Osteoblast (primary cell): ENCODE results near the gene TRPM1. TPM values are rescaled to one million over a fixed set of nuclear protein-coding genes. Genes with fewer than 3 reads are reported as not detected.
A peak's percentile ranks its signal among the peaks of the same experiment; 100 is the strongest.

Experiments used
- DNase-seq: peaks from one replicate; pipeline ENCODE4 v3.0.0; 2011; ENCODE audit warnings: low spot score, mixed read lengths; ENCODE audit not compliant: insufficient read length; ENCODE audit errors: missing footprints
- H2AFZ ChIP-seq: 2 replicates; pipeline ENCODE4 v1.6.0; 2011; ENCODE audit warnings: mild to moderate bottlenecking, low read length
- H3K27ac ChIP-seq: 2 replicates; pipeline ENCODE4 v1.5.1; 2011; ENCODE audit warnings: mild to moderate bottlenecking, low read depth, low read length, moderate library complexity
- H3K27me3 ChIP-seq: 2 replicates; pipeline ENCODE4 v1.6.0; 2012; ENCODE audit warnings: mild to moderate bottlenecking, control low read depth, inconsistent platforms, low read length, moderate library complexity; ENCODE audit not compliant: insufficient read depth
- H3K36me3 ChIP-seq: 2 replicates; pipeline ENCODE4 v1.5.1; 2011; ENCODE audit warnings: mild to moderate bottlenecking, low read length, control low read depth, moderate library complexity; ENCODE audit not compliant: insufficient read depth
- H3K4me1 ChIP-seq: 2 replicates; pipeline ENCODE4 v1.5.1; 2011; ENCODE audit warnings: mild to moderate bottlenecking, low read length, control low read depth, moderate library complexity; ENCODE audit not compliant: insufficient read depth
- H3K4me2 ChIP-seq: 2 replicates; pipeline ENCODE4 v1.6.0; 2011; ENCODE audit warnings: mild to moderate bottlenecking, low read length; ENCODE audit not compliant: insufficient read depth
- H3K4me3 ChIP-seq: fragments of 200-600 bp; sonication (generic); 3 replicates; pipeline ENCODE4 v1.5.1; 2012; ENCODE audit warnings: mild to moderate bottlenecking, low read length, inconsistent platforms; ENCODE audit not compliant: insufficient read depth
- H3K79me2 ChIP-seq: 2 replicates; pipeline ENCODE4 v1.6.0; 2012; ENCODE audit warnings: mild to moderate bottlenecking, low read length, control low read depth, inconsistent platforms; ENCODE audit not compliant: insufficient read depth
- H3K9me3 ChIP-seq: 2 replicates; pipeline ENCODE4 v1.5.1; 2011; ENCODE audit warnings: low read depth, low read length, control low read depth
- H4K20me1 ChIP-seq: 2 replicates; pipeline ENCODE4 v1.6.0; 2012; ENCODE audit warnings: mild to moderate bottlenecking, low read length, control low read depth; ENCODE audit not compliant: insufficient read depth
- total RNA-seq: library from RNA; depleted of rRNA; stranded (reverse); fragments of >200 nt; gene quantifications from 2 replicates; pipeline ENCODE4 v1.2.3, GENCODE V29; 2012
- TF ChIP-seq, protein P1 (sequence below): IDR thresholded peaks from 2 replicates; pipeline ENCODE4 v1.5.1; 2011; ENCODE audit warnings: mild to moderate bottlenecking, low read depth, low read length, moderate library complexity; ENCODE audit errors: extremely low read depth

The TRPM1 gene
- total RNA-seq, 1 donor: under 0.01 TPM

DNA sequence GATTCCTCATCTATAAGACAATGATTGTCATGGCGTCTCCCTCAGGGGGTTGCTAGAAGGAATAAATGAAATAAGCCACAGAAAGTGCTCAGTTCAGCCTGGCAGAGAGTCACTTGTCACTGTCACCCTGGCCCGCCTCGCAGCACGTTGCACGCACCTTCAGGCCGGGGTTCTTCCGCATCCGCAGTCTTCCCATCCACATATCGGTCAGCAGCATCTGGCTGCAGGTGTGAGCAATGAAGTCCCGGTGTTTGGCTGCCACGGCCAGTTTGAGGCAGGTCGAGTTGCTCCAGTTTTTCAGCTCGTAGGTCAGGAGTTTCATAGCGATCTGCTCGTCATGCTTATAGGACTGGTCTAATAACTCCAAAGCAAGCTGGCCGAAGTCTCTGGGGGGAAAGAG is 61.6 kb downstream of the TRPM1 start:
- H3K79me2 ChIP-seq: no peaks in the 10 kb centered on the region
- no peak overlapping the region for H2AFZ ChIP-seq
- H3K36me3 ChIP-seq: no peaks in the 10 kb centered on the region
- no peak for DNase-seq
- H3K9me3 ChIP-seq: no peaks in the 10 kb centered on the region
- H3K4me1 ChIP-seq: no peaks in the 10 kb centered on the region
- no peak overlapping the region for H3K27ac ChIP-seq
- TF ChIP-seq, protein P1, sequence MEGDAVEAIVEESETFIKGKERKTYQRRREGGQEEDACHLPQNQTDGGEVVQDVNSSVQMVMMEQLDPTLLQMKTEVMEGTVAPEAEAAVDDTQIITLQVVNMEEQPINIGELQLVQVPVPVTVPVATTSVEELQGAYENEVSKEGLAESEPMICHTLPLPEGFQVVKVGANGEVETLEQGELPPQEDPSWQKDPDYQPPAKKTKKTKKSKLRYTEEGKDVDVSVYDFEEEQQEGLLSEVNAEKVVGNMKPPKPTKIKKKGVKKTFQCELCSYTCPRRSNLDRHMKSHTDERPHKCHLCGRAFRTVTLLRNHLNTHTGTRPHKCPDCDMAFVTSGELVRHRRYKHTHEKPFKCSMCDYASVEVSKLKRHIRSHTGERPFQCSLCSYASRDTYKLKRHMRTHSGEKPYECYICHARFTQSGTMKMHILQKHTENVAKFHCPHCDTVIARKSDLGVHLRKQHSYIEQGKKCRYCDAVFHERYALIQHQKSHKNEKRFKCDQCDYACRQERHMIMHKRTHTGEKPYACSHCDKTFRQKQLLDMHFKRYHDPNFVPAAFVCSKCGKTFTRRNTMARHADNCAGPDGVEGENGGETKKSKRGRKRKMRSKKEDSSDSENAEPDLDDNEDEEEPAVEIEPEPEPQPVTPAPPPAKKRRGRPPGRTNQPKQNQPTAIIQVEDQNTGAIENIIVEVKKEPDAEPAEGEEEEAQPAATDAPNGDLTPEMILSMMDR: no peak
- no peaks in the 10 kb centered on the region for H3K27me3 ChIP-seq
- no peak overlapping the region for H3K4me3 ChIP-seq
- H4K20me1 ChIP-seq: no peaks in the 10 kb centered on the region
- no peak overlapping the region for H3K4me2 ChIP-seq

DNA sequence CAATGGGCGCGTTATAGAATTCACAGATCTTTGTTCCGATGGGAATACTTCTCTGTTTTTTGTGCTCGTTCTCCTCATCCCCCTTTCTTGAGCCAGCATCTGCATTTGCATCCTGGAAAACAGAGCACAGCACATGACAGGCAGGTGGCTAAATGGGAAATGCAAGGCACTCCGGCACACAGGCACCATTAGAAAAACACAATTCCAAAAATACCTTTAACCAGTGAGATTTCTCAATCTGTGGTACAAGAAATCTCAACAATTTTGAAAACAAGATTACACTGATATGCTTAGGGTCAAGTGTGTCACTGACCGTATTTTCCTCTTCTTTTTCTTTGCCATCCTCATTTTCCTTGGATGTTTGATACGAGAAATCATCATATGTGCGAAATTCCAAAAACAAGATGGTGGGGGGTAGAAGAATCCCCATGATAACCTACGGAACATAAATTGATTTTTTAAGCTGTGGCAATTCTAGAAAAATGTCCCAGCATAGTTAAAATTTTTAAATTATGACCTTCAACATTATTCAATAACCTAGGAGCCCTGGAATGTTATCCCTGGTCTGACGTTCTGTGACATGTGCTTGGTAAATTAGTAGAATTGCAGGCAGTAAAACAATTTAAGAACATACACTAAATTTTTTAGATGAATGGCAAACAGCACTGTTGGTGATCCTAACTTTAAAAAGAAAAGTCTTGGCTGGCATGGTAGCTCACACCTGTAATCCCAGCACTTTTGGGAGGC is 63.6 kb downstream of the TRPM1 start:
- Histone ChIP-seq H4K20me1 (no peaks in the 10 kb centered on the region), H3K79me2 (no peaks in the 10 kb centered on the region), H2AFZ (no peak overlapping the region), H3K4me2 (no peak overlapping the region), H3K9me3 (no peaks in the 10 kb centered on the region), H3K4me1 (peaks cover 9% of the 10 kb centered on the region), H3K27me3 (no peaks in the 10 kb centered on the region), H3K36me3 (no peaks in the 10 kb centered on the region), H3K27ac (no peak overlapping the region), H3K4me3 (no peak overlapping the region)
- TF ChIP-seq, protein P1: no peak
- peak; percentile 76 for DNase-seq

DNA sequence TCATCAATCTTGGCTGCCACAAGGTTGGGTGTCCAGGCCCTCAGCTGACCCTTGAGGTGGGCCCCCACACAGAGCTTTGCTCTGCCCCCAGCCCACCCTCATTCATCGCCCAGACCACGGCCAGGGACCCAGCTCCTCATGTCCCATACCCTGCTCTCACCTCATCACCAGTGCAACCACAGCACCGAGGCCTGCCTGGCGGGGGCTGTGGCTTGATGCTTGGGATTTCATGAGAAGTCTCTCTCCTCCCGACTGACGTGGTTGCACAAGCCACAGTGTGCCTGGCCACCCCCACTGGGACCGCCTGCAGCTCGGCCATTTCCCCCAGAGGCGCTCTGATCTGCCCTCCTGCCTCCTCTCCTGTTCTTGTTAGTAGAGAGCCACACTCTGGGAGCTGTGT is 64.7 kb downstream of the TRPM1 start:
- no peak for DNase-seq
- no peaks in the 10 kb centered on the region for H3K36me3 ChIP-seq
- no peaks in the 10 kb centered on the region for H4K20me1 ChIP-seq
- no peaks in the 10 kb centered on the region for H3K79me2 ChIP-seq
- no peaks in the 10 kb centered on the region for H3K27me3 ChIP-seq
- TF ChIP-seq, protein P1: no peak
- H3K4me1 ChIP-seq: peaks cover 14% of the 10 kb centered on the region
- H2AFZ ChIP-seq: no peak overlapping the region
- H3K9me3 ChIP-seq: no peaks in the 10 kb centered on the region
- H3K4me3 ChIP-seq: no peak overlapping the region
- no peak overlapping the region for H3K4me2 ChIP-seq
- H3K27ac ChIP-seq: no peak overlapping the region

DNA sequence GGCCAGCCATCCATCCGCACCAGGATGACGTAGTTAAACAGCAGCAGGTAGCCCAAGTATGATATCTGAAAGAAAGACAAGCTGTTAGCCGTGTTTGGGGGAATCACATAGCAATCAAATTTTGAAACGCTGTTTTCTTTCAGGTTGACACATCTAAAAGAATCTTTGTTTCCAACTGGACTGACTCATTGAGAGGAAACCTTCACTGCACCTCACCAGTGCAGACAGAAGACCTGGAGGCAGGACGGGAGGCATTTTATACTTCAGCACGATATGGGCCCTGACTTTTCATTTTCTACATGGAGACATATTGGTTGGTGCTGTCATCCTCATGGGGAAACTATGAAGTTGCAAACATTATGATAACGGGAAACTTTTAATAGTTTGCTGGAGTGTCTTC is 65.9 kb downstream of the TRPM1 start:
- Histone ChIP-seq H2AFZ (no peak overlapping the region), H3K79me2 (no peaks in the 10 kb centered on the region), H3K4me3 (no peak overlapping the region), H3K4me1 (peaks cover 18% of the 10 kb centered on the region), H3K36me3 (no peaks in the 10 kb centered on the region), H3K27me3 (no peaks in the 10 kb centered on the region), H3K27ac (no peak overlapping the region), H3K9me3 (no peaks in the 10 kb centered on the region), H3K4me2 (no peak overlapping the region), H4K20me1 (no peaks in the 10 kb centered on the region)
- DNase-seq: no peak
- TF ChIP-seq, protein P1: no peak
